Panc1 (cell line): ENCODE data around the gene SLC25A27. TPM values are rescaled to one million over a fixed set of nuclear protein-coding genes. Genes with fewer than 3 reads are reported as not detected.

Experiments used
- ATAC-seq: fragments of 200-7000 bp; cut with Tn5 transposase; 2 replicates; pipeline ENCODE4 v1.9.1; 2020; ENCODE audit warnings: mild to moderate bottlenecking, moderate library complexity
- BruUV-seq: library from RNA; stranded (reverse); fragments of 400-500 nt; replicated peaks from 2 replicates; lab custom pipeline; 2021; lab: Mats Ljungman, UMichigan
- CTCF ChIA-PET: fragments of 300-600 bp; sonication (Branson Sonifier 250); formaldehyde crosslinking; loops from one replicate; lab custom pipeline; 2022; ENCODE audit warnings: antibody characterized with exemption; lab: Charles Lee
- POLR2A ChIA-PET: fragments of 300-600 bp; sonication (Branson Sonifier 250); formaldehyde crosslinking; loops from one replicate; lab custom pipeline; 2022; ENCODE audit warnings: antibody characterized with exemption; lab: Charles Lee
- DNase-seq: peaks from one replicate; pipeline ENCODE4 v3.0.0-alpha.2; 2010; ENCODE audit warnings: low read depth, low spot score
- H3K27ac ChIP-seq: 2 replicates; pipeline ENCODE4 v1.5.1; 2011; ENCODE audit warnings: mild to moderate bottlenecking, low read length, inconsistent platforms
- H3K27me3 ChIP-seq: fragments of 200-500 bp; sonication (Bioruptor generic); 2 replicates; pipeline ENCODE4 v1.6.0; 2014; ENCODE audit warnings: low read length, inconsistent platforms; ENCODE audit not compliant: control insufficient read depth, insufficient read depth
- H3K36me3 ChIP-seq: fragments of 200-500 bp; sonication (Bioruptor generic); 2 replicates; pipeline ENCODE4 v1.5.1; 2014; ENCODE audit warnings: inconsistent platforms, mild to moderate bottlenecking, low read length, moderate library complexity; ENCODE audit not compliant: control insufficient read depth, insufficient read depth
- H3K4me1 ChIP-seq: 2 replicates; pipeline ENCODE4 v1.5.1; 2011; ENCODE audit warnings: inconsistent platforms, mild to moderate bottlenecking, low read length, moderate library complexity; ENCODE audit not compliant: control insufficient read depth, insufficient read depth
- H3K4me3 ChIP-seq, 2 experiments: 2 replicates each; pipeline ENCODE4 v1.5.1; 2011 to 2012; ENCODE audit warnings: low read depth in 2 of 2, low read length in 2 of 2, mild to moderate bottlenecking in 2 of 2, inconsistent platforms in 1 of 2, moderate library complexity in 1 of 2
- H3K9me3 ChIP-seq: fragments of 200-500 bp; sonication (Bioruptor generic); 2 replicates; pipeline ENCODE4 v1.5.1; 2014; ENCODE audit warnings: low read depth, mild to moderate bottlenecking, inconsistent platforms, low read length, moderate library complexity; ENCODE audit not compliant: control insufficient read depth, insufficient read depth
- POLR2AphosphoS5 ChIP-seq: IDR thresholded peaks from 2 replicates; pipeline ENCODE4 v1.6.1; 2012; ENCODE audit warnings: mild to moderate bottlenecking, low read depth, low read length, moderate library complexity
- SIN3A ChIP-seq: IDR thresholded peaks from 2 replicates; pipeline ENCODE4 v1.6.1; 2012; ENCODE audit warnings: low read depth, mild to moderate bottlenecking, low read length, moderate library complexity, borderline replicate concordance; ENCODE audit not compliant: insufficient read depth
- TCF7L2 ChIP-seq: IDR thresholded peaks from 2 replicates; pipeline ENCODE4 v1.6.1; 2011; ENCODE audit warnings: mild to moderate bottlenecking, low read depth, low read length, inconsistent platforms
- in situ Hi-C: cut with HindIII; loops from 2 replicates; pipeline ENCODE4 v1.10.0; 2016; ENCODE audit warnings: low sequenced_read_pairs, low pct_unique_long_range_greater_than_20kb
- intact Hi-C: fragments of 100-400 bp; cut with micrococcal nuclease; formaldehyde crosslinking; loops from one replicate; pipeline ENCODE4 v1.10.0; 2022; ENCODE audit not compliant: unreplicated experiment
- total RNA-seq: library from RNA; stranded (reverse); gene quantifications from one replicate; pipeline ENCODE4 v1.2.1, GENCODE V29; 2021; ENCODE audit not compliant: unreplicated experiment
- TF ChIP-seq, protein P1 (sequence below), 2 experiments: IDR thresholded peaks; 2 replicates each; pipeline ENCODE4 v1.6.1; 2011 to 2012; ENCODE audit warnings: low read depth in 2 of 2, control low read depth in 1 of 2, low read length in 1 of 2, mild to moderate bottlenecking in 1 of 2, moderate library complexity in 1 of 2; ENCODE audit not compliant: insufficient read depth in 1 of 2
- TF ChIP-seq, protein P2 (sequence below): fragments of 450-650 bp; IDR thresholded peaks from 2 replicates; pipeline ENCODE4 v1.5.1; 2017; ENCODE audit warnings: mild to moderate bottlenecking

Gene SLC25A27
- total RNA-seq, 1 experiment from 2014 or later: 0.77 TPM

DNA sequence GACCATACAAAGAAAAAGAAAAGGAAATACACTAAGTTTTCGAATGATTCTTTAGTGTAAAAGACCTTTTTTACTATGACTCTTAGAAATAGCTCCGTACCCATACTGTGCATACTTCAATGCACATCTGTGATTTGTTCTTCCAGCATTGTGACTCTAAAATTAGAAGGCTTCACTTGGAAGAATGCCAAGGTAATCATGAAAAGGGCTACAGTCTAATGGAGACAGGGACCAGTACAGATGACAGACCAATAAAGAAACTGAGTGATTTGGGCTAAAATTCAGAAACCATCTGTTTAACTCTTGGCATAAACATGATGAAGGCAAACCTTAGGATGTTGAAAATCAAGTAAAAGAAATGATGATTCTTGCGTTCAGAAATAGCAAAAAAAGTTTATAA lies 46.4 kb upstream of the SLC25A27 start:
- Histone ChIP-seq H3K36me3 (no peaks in the 10 kb centered on the region), H3K27me3 (no peaks in the 10 kb centered on the region), H3K4me1 (no peaks in the 10 kb centered on the region), H3K9me3 (no peaks in the 10 kb centered on the region), H3K4me3 (no peak overlapping the region), H3K27ac (no peak overlapping the region)
- intact Hi-C loops: no loop called here
- TF ChIP-seq, protein P1, sequence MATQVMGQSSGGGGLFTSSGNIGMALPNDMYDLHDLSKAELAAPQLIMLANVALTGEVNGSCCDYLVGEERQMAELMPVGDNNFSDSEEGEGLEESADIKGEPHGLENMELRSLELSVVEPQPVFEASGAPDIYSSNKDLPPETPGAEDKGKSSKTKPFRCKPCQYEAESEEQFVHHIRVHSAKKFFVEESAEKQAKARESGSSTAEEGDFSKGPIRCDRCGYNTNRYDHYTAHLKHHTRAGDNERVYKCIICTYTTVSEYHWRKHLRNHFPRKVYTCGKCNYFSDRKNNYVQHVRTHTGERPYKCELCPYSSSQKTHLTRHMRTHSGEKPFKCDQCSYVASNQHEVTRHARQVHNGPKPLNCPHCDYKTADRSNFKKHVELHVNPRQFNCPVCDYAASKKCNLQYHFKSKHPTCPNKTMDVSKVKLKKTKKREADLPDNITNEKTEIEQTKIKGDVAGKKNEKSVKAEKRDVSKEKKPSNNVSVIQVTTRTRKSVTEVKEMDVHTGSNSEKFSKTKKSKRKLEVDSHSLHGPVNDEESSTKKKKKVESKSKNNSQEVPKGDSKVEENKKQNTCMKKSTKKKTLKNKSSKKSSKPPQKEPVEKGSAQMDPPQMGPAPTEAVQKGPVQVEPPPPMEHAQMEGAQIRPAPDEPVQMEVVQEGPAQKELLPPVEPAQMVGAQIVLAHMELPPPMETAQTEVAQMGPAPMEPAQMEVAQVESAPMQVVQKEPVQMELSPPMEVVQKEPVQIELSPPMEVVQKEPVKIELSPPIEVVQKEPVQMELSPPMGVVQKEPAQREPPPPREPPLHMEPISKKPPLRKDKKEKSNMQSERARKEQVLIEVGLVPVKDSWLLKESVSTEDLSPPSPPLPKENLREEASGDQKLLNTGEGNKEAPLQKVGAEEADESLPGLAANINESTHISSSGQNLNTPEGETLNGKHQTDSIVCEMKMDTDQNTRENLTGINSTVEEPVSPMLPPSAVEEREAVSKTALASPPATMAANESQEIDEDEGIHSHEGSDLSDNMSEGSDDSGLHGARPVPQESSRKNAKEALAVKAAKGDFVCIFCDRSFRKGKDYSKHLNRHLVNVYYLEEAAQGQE (IDR thresholded peaks at IDR 0.05; ENCODE audit: insufficient read depth in 1 of 2, low read depth in 2 of 2, low read length in 1 of 2): no peak
- TF ChIP-seq, protein P2, sequence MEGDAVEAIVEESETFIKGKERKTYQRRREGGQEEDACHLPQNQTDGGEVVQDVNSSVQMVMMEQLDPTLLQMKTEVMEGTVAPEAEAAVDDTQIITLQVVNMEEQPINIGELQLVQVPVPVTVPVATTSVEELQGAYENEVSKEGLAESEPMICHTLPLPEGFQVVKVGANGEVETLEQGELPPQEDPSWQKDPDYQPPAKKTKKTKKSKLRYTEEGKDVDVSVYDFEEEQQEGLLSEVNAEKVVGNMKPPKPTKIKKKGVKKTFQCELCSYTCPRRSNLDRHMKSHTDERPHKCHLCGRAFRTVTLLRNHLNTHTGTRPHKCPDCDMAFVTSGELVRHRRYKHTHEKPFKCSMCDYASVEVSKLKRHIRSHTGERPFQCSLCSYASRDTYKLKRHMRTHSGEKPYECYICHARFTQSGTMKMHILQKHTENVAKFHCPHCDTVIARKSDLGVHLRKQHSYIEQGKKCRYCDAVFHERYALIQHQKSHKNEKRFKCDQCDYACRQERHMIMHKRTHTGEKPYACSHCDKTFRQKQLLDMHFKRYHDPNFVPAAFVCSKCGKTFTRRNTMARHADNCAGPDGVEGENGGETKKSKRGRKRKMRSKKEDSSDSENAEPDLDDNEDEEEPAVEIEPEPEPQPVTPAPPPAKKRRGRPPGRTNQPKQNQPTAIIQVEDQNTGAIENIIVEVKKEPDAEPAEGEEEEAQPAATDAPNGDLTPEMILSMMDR: no peak
- no peak for TF ChIP-seq TCF7L2
- TF ChIP-seq SIN3A: no peak
- no peak for TF ChIP-seq POLR2AphosphoS5
- ChIA-PET POLR2A (no interaction called here), CTCF (no interaction called here)
- no peak for ATAC-seq
- in situ Hi-C loops: no loop called here
- BruUV-seq: no TSS peak
- DNase-seq: no peak

DNA sequence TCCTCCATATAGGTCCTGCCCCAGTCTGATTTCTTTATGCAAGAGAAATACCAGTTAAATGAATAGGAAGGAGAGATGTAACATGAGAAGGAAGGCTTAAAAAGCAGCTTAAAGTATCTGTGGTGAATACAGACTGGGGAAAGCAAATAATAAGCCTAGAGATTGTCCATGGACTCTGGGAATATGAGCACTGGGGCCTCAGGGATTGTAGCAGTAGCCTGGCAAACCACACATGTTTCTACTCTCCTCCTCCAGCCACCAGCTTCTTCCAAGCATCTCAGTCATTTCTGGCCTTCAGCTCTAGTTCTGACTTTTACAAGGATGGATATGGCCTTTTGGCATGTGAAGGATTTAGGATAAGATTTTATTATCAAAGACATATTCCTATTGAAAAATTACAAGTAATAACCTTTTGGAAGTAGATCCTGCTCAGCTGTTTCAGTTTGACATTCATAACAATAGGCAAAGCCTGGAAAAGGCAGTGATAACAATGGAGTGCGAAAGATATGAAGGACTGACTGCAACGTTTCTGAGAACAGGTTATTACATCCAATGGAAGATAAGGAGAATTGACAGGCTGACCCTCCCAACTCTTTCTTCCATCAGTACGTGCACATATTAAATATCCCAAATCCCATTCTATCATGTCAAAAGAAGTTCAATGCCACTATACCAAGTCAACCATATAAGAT lies 41.8 kb upstream of the SLC25A27 start:
- H3K27me3 ChIP-seq: no peaks in the 10 kb centered on the region
- in situ Hi-C loops (no loop called here), intact Hi-C loops (no loop called here)
- no peak overlapping the region for H3K27ac ChIP-seq
- H3K36me3 ChIP-seq: no peaks in the 10 kb centered on the region
- TF ChIP-seq TCF7L2: no peak
- no peak for TF ChIP-seq POLR2AphosphoS5
- TF ChIP-seq, protein P1 (IDR thresholded peaks at IDR 0.05; ENCODE audit: insufficient read depth in 1 of 2, low read depth in 2 of 2, low read length in 1 of 2): no peak
- TF ChIP-seq SIN3A: no peak
- TF ChIP-seq, protein P2: no peak
- H3K4me1 ChIP-seq: no peaks in the 10 kb centered on the region
- H3K4me3 ChIP-seq: no peak overlapping the region
- no TSS peak for BruUV-seq
- ATAC-seq (no peak), DNase-seq (no peak)
- H3K9me3 ChIP-seq: no peaks in the 10 kb centered on the region
- CTCF ChIA-PET: interaction anchor here (1.0 kb wide), 1 partner anchor 1783 kb away, joined by 3 read pairs; no protein-coding TSS in a partner anchor
- POLR2A ChIA-PET: no interaction called here
